CD1c-positive myeloid dendritic cell (primary cell): ENCODE data around the gene CASP6.

Experiments used
- DNase-seq: peaks from one replicate; pipeline ENCODE4 v3.0.0-alpha.2; 2016; ENCODE audit errors: extremely low spot score

The CASP6 gene

DNA sequence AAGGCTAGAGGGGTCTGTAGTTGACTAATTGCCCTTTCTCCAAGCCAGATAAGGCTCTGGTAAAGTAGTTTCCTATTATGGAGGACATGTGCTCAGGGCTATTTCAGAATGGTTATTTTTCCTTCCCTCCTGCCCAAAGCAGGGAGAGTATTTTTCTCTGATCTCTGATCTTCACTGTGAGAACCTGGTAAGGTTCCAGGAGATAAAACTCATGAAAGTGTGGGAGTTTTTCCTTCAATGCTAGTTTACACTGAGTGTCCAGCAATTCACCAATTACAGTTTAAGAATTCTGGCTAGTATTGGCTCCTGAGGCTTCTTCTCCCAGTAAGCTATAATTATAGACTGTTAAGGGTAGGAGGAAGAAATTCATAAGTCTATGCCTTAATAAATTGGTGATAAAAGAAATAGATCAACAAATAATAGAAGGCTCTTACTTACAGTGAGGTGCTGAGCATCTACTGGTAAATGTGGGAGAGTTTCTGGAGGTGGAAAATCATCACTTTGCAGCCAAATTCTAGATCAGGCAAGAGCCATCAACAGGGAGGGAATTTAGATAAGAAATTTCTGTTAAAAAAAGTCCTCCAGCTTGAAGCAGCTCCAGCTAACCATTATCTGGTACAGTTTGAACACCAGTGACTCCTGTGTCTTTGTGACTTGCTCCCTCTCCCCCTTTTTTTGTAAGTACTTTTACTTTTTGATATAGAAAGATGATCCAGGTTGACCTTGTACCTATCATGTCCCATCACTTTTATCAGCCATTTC lies 30.9 kb downstream of the CASP6 start:
- DNase-seq: no peak

DNA sequence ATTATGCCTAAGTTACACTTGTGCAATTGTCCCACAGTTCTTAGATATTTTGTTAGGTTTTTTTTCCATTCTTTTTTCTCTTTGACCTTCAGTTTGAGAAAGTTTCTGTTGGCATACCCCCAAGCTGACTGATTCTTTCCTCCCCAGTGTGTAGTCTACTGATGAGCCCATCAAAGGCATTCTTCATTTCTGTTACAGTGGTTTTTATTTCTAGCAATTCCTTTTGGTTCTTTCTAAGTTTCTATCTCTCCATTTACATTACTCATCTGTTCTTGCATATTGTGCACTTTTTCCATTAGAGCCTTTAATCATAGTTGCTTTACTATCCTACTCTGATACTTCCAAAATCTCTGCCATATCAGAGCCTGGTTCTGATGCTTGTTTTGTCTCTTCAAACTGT lies 31.9 kb downstream of the CASP6 start:
- DNase-seq: no peak

DNA sequence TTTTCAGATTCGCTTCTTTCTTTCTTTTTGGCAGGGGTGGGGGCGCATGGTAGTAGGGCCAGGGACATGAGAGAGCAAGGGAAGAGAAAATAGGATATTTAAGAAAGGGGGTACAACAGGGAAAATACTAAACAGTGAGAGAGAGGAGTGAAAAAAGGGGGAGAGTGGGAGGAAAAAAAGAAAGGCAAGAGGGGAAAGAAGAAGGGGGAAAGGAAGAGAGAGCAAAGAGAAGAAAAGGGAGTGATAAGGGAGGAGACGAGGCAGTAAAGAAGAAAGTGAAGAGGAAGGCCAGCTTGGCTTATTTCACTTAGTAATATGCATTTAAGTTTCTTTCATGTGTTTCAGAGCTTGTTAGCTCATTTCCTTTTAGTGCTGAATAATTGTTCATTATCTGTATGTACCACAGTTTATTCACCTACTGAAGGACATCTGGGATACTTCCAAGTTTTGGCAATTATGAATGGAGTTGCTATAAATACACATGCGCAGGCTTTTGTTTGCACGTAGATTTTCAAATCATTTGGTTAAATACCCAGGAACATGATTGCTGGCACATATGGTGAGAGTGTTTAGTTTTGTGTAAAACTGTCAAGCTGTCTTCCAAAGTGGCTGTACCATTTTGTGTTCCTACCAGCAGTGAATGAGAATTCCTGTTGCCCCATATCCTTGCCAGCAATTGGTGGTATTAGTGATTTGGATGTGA lies 37.3 kb downstream of the CASP6 start:
- no peak for DNase-seq

- no peak for DNase-seq
These were observed 40.5 kb downstream of the CASP6 start for GRCh38 chr4:109662771-109663170.

DNA sequence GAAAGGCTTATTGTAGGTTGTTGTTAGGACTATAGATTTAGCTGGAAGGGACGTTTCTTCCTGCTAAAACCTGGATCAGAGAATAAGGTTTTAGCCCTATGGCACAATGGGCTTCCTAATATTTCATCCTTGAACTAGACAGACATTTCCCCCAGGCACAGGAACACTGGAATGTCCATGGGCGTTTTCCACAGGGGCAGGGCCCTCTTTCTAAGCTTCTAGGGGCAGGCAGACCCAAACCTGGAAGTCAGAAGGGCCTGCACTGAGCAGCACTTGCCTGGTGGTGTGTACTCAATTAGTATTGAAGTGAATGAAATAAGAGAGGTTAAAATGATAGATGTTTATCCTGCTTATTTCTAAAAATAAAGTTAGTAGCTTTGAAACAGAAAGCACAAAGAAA lies 41.1 kb downstream of the CASP6 start:
- no peak for DNase-seq

GRCh38 chr4:109658871-109659410 lies 44.3 kb downstream of the CASP6 start:
- DNase-seq: no peak

- DNase-seq: no peak
These were observed 45.3 kb downstream of the CASP6 start for GRCh38 chr4:109657854-109658418.

DNA sequence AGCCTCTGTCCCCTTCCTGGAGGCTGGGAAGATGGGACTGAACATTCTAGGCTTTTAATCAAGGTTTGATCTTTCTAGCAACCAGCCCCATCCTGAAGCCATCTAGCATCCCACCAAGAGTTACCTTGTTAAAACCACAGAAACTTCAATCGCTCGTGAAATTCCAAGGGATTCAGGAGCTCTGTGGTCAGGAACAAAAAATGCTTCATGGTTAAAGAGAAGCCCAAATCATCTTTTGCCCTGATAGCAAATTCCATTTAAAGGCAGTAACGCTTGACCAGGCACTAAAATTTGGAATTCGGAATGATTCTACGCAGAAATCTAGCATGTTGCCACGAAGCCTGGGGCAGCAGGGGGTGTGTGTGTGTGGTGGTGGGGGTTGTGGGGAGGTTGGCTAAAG lies 47.8 kb downstream of the CASP6 start:
- DNase-seq: no peak

GRCh38 chr4:109649872-109650271 lies 53.4 kb downstream of the CASP6 start:
- no peak for DNase-seq

GRCh38 chr4:109648997-109649575 lies 54.2 kb downstream of the CASP6 start:
- no peak for DNase-seq

DNA sequence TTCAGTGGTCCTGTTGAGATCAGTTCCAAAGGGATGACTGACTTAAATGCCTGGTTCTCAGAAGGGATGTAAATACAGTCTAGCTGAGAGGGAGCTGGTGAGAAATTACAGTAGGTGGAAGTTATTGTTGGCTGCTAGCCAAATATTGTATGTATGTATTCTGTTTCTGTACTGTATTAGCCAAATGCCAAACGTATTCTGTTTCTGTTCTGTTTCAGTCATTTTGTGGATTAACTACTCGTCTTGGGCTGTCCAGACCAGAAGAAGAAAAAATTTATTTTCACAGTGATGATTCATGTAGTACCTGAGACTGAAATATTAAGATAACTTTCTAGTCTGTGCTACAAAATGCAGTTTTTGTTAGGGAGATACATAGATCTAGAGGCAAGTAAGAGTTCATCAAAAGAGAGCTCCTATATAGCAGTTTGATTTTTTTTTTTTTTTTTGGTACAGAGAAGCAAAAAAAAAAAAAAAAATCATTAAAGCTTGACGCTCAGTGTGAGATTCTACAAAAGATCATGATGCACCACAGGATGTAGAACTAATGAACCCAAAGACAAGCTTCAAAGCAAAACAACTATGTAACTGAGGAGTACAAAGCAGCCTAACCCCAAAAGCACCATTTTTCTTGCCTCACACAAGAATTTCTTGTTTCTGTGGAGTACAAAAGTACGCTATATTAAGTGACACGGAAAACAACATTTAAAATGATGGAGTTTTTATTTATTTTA lies 54.8 kb downstream of the CASP6 start:
- DNase-seq: peak; percentile 13

- DNase-seq: no peak
These were observed 57.2 kb downstream of the CASP6 start for GRCh38 chr4:109645874-109646710.

GRCh38 chr4:109640644-109641043 lies 62.6 kb downstream of the CASP6 start:
- DNase-seq: no peak
